Left renal pelvis (tissue), 4 donors: Measurements from ENCODE around the gene SERPINA6. TPM values are rescaled to one million over a fixed set of nuclear protein-coding genes. Genes with fewer than 3 reads are reported as not detected.
"Not testable (repeated sequence)": the region's sequence is repeated elsewhere in the genome, so short reads cannot be mapped to it uniquely, and the experiment has no call there.

Source experiments
- DNase-seq, 4 donors: peaks; one replicate each; pipeline ENCODE4 v3.0.0-alpha.2; 2013; ENCODE audit warnings: low read depth in 4 of 4, low spot score in 3 of 4
- polyA plus RNA-seq, 4 donors: library from polyadenylated mRNA; unstranded; fragments of 120-200 nt; gene quantifications; one replicate each; pipeline ENCODE4 v1.2.1, GENCODE V29; 2013; ENCODE audit not compliant: insufficient read length in 4 of 4

Gene SERPINA6
- polyA plus RNA-seq, 4 donors: 1.4 to 7.3 (median 3.9) TPM

GRCh38 chr14:94330432-94330831 is 7.3 kb upstream of the SERPINA6 start:
- no peak for DNase-seq

GRCh38 chr14:94329857-94330256 is 6.7 kb upstream of the SERPINA6 start:
- no peak for DNase-seq

- no peak for DNase-seq
Observed at GRCh38 chr14:94328196-94328595, 5.1 kb upstream of the SERPINA6 start.

GRCh38 chr14:94321421-94322271 is 1.5 kb downstream of the SERPINA6 start:
- no peak for DNase-seq

GRCh38 chr14:94320243-94320642 is 2.9 kb downstream of the SERPINA6 start:
- DNase-seq: no peak

GRCh38 chr14:94317259-94317658 is 5.9 kb downstream of the SERPINA6 start:
- no peak for DNase-seq

- no peak for DNase-seq
Observed at GRCh38 chr14:94316692-94317091, 6.4 kb downstream of the SERPINA6 start.

- no peak for DNase-seq
Observed at GRCh38 chr14:94314890-94315289, 8.2 kb downstream of the SERPINA6 start.

GRCh38 chr14:94313991-94314655 is 9.0 kb downstream of the SERPINA6 start:
- no peak for DNase-seq

GRCh38 chr14:94312481-94313246 is 10.5 kb downstream of the SERPINA6 start:
- DNase-seq: no peak

GRCh38 chr14:94310248-94310647 is 12.9 kb downstream of the SERPINA6 start:
- DNase-seq: no peak

GRCh38 chr14:94309721-94310120 is 13.4 kb downstream of the SERPINA6 start:
- no peak for DNase-seq

GRCh38 chr14:94307410-94307992 is 15.6 kb downstream of the SERPINA6 start:
- DNase-seq: no peak

- no peak for DNase-seq
Observed at GRCh38 chr14:94306047-94306978, 16.8 kb downstream of the SERPINA6 start.

GRCh38 chr14:94305620-94306019 is 17.5 kb downstream of the SERPINA6 start:
- no peak for DNase-seq

- DNase-seq: no peak
Observed at GRCh38 chr14:94304243-94304642, 18.9 kb downstream of the SERPINA6 start.

- no peak for DNase-seq
Observed at GRCh38 chr14:94303111-94303510, 20.0 kb downstream of the SERPINA6 start.

GRCh38 chr14:94298130-94298529 is 25.0 kb downstream of the SERPINA6 start:
- no peak for DNase-seq

- DNase-seq: not testable (repeated sequence)
Observed at GRCh38 chr14:94296181-94296545, 27.0 kb downstream of the SERPINA6 start.
